Measurements from ENCODE around the gene BEND4.

DNA sequence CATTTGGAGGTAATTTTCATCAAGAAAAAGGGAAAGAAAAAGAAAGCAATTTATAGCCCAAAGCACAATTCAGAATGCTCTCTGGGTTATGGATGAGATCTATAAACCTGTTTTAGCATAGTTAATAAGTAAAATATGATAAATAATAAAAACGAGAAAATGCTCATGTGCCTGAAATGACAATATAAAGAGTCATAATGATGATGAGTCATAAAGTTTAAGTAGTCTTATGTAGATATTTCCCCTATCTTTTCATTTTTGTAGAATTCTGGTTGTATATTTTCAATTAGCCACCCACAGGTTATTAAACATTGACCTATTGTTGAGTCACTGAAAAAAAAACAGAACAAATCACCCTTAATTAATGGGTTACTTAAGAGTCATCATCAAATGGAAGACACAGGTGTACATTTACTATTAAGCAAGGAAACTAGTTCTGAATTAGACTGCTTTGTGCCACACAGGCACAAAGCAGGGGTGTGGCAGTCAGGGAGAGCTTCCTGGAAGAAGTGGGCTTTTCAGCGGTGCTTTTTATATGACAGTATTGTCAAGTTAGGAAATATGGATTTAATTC lies 29.3 kb downstream of the BEND4 start:
- TF ChIP-seq, protein P1, sequence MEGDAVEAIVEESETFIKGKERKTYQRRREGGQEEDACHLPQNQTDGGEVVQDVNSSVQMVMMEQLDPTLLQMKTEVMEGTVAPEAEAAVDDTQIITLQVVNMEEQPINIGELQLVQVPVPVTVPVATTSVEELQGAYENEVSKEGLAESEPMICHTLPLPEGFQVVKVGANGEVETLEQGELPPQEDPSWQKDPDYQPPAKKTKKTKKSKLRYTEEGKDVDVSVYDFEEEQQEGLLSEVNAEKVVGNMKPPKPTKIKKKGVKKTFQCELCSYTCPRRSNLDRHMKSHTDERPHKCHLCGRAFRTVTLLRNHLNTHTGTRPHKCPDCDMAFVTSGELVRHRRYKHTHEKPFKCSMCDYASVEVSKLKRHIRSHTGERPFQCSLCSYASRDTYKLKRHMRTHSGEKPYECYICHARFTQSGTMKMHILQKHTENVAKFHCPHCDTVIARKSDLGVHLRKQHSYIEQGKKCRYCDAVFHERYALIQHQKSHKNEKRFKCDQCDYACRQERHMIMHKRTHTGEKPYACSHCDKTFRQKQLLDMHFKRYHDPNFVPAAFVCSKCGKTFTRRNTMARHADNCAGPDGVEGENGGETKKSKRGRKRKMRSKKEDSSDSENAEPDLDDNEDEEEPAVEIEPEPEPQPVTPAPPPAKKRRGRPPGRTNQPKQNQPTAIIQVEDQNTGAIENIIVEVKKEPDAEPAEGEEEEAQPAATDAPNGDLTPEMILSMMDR (IDR thresholded peaks at IDR 0.05; ENCODE audit: low read length), result no peak
- TF ChIP-seq EZH2 (IDR thresholded peaks at IDR 0.05; ENCODE audit: borderline replicate concordance, low read length), result no peak
